HG03432 (cell line): ENCODE data around the gene NTN1.

Source experiments
- ATAC-seq: cut with Tn5 transposase; IDR thresholded peaks from one replicate; pipeline ENCODE4 v1.9.1; 2021; ENCODE audit warnings: mild to moderate bottlenecking, moderate library complexity; ENCODE audit not compliant: unreplicated experiment

Gene NTN1

DNA sequence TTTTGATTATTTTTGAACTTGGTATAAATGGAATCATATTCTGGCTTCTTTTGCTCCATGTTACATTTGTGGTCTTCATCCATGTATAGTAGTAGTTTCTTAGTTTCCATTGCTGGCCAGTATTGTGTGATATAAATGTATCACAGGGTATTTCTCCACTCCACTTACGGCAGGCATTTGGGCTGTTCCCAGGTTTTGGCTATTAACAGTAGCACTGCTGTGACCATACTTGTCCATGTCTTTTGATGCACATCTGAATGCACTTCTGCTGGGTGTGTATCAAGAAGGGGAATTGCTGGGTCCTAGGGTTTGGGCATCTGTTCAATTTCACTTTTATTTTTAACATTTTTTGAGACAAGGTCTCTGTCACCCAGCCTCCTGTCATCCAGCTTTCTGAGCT is 13.9 kb downstream of the NTN1 start:
- no peak for ATAC-seq

DNA sequence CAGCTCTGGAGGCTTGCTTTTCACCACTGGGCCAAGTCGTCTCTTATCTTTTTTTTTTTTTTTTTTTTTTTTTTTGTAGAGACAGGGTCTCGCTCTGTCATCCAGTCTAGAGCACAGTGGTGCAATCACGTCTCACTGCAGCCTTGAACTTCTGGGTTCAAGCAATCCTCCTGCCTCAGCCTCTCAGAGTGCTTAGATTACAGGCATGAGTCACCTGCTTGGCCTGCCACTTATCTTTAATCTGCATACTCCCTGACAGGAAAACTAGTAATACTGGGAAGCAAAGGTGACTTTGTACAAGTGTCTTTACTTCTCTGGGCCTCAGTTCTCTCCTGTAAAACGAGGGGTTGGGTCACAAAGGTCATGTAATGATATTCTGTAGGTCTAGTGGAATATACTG is 15.0 kb downstream of the NTN1 start:
- no peak for ATAC-seq

DNA sequence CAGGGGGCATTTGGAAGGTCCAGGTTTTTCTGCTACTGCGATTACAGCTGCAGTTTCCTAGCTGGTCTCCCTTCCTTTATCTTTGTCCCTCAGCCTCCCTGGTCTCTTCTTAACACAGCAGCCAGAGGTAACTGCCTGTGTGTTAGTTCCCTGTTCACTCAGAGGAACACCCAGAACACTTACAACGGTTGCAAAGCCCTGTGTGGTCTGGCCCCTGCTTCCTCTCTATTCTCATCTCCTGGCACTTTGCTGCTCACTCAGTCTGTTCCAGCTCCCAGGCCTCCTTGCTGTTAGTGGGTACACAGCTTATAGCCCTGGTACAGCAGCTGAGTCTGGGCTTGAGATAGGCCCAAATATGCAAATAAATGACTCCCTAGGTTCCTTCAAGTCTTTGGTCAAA is 16.4 kb downstream of the NTN1 start:
- no peak for ATAC-seq

DNA sequence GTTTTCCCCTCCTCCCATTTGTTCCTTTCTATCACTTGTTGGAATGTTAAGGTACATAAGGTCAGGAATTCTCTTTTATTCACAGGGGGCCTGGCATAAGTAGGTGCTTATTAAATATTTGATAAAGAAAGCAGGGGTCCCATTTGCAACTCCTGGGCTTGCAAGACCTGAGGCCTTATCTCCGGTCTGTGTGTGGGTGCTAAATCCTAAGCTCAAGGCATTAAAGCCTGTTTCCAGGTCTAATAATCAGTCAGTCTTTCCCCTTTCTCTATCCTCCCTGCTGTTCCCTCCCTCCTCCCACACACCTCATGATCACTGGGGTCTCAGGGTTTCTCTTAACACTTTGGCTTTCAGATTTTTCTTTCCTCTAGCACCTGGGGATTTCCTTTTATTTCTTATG is 17.1 kb downstream of the NTN1 start:
- ATAC-seq: no peak

DNA sequence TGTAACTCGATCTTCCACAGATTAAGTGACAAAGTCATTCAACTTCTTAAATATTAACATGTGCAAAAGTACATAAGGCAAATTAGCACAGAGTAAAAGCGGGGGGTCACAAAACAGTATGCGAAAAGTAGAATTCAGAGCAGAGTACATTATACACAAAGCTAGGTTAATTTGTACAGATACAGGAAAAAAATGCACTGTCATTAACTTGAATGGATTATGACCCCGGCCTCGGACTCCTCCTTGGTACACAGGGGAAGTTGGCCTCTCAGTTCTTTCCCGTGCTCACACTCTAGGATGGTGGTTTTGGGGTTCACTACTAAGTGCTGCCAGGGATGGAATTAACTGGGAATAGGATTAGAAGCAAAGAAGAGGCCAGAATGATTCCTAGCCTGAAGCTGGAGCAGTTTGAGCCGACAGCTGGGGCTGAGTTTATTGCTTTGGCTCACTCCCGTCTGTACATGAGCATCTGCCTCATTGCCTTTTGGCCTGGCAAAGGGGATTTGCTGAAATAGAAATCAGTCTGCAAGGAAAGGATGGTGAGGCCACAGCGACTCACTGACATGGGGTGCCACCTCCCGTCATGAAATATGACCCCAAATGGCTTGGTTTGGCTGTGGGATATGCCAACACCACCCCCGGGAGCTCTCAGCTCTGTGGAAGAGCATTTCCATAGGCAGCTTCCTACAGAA is 23.6 kb downstream of the NTN1 start:
- no peak for ATAC-seq

DNA sequence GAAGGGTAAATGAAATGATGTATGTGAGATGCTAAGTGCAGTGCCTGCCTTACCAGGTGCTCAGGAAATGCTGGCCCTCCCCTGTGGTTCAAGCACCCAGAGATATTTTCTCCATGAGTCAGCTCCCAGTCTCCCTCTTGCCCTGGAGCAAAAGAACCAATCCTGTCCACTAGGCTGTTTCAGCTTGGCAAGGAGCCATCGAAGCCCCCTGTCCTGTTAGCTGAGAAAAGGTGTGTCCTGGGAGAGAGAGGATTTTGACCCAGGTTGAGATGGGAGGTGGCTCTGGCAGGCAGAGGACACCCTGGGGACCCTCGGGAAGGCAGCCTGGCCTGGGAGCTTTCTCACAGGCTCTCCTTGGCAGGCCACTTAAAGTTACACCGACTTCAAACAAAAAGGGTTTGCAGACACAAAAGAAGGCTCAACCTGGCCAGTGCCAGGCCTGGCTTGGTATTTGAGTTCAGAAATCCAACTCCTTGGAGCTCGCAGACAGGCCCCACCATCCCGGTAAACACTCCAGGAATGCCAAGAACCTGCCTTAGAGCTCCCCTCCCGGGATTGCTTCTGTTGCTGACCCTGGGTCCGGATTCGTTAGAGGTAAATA is 29.6 kb downstream of the NTN1 start:
- no peak for ATAC-seq

DNA sequence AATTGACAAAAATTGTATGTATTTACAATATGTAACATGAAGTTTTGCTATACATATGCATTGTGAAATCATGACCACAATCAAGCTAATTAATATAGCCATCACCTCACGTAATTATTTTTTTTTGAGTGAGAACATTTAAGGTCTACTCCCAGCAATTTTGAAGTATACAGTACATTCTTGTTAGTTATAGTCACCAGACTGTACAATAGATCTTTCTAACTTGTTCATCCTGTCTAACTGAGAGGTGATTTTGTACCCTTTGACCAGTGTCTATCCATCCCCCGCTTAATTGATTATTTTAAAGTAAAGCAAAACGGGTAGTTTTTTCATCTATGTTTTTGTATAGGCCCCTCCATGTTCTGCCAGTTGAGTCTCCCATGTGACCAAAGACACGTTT is 30.3 kb downstream of the NTN1 start:
- ATAC-seq: no peak

DNA sequence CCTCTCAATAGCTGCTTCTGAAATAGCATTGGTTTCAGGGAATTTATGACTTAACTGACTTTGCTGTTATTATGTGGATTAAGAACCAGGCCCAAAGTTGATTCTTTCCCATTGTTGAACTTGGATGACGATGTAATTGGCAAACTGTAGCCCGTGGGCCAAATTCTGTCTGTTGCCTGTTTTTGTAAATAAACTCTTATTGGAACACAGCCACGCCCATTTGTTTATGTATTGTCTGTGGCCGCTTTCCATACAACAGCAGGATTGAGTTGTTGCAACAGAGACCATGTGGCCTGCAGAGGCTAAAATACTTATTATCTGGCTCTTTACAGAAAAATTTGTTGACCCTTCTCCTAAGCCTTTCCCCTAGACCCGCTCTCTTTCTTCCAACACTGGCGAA is 31.6 kb downstream of the NTN1 start:
- ATAC-seq: no peak

DNA sequence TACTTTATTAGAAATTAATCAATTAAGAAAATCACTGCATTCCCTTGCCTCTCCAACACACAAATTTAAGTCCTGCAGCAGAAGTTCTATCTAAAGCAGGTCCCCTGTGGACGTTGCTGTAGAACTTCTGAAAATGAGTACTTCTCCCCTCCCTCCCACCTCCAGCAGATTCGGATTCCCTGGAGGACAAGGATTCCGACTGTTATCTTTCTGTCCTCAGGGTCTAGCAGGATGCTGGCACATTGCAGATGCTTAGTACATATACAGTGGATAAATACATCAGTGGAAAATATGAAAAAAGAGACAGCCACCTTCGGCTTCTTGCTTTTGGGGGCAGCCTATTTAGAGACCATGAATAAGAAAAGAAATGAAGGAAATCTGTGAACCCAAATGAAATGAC is 32.1 kb downstream of the NTN1 start:
- no peak for ATAC-seq

DNA sequence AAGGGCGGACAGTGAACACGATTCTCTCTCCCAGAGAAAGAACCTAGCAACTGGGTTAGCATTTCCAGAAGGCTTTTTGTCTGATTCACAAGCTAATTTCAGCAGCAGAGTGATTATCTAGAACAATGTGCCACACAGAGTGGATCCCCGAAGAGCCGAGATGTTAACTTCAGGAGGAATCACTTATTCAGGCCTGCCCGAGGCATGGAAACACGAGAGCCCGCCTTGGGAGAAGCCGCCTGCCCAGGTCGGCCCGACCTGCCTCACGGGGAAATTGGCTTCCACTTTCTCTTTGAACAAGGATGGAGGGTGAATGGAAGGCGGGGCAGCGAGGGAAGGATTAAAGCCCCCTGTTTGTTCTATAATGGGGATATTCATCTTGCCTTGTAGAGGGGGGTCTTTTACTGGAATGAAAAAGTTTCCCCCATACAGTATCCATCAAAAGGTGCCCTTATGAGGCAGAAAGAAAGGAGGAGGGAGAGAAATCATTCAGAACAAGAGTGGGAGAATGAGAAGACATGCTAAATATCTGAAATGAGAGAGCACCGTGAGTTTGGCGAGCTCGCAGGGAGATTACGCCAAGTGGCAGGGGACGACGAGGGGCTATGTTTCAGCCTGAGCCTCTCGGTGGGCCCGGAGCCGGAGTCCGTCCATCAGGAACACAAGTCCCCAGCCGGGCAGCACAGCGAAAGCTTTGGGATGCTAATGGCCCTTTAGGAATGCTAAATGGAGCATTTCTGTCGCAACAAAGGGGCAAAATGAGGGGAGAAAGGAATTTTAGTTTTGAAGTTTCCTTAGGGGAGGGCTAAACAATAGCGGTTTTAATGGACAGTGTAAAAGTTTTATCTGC is 33.0 kb downstream of the NTN1 start:
- ATAC-seq: no peak

DNA sequence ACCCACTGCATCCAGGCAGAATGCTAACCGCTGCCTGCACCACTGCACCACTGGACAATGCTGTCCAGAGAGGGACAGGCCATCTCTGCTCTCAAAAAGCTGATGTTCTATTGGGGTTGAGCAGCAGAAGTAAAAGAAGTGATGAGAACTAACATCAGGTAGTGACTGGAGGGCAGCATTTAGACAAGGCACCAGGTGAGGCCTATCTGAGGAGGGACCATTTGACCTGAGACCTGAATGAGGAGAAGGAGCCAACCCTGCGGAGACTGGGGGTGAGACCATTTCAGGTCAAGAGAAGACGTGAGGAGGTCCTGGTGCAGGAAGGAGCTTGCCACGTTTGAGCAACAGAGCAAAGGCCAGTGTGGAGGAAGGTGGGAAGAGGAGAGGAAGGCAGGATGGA is 34.0 kb downstream of the NTN1 start:
- no peak for ATAC-seq

DNA sequence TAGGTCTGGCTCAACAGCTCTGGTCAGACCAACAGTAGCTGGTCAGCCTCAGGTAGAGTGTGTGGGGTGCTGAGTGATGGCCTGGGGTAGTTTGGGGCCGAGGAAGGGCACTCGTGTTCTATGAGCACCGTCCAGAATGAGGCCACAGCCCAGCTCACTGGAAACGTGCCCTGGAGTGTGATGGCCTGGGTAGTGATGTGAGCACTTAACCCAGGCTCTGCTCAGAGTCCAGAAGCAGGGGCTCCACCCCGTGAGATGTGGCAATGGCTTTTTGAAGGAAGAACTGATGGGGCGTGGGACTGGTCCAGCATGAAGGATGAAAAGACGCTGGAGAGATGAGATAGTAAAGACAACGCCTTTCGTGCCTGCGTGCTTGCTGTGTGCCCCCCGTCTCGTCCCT is 35.3 kb downstream of the NTN1 start:
- ATAC-seq: no peak

DNA sequence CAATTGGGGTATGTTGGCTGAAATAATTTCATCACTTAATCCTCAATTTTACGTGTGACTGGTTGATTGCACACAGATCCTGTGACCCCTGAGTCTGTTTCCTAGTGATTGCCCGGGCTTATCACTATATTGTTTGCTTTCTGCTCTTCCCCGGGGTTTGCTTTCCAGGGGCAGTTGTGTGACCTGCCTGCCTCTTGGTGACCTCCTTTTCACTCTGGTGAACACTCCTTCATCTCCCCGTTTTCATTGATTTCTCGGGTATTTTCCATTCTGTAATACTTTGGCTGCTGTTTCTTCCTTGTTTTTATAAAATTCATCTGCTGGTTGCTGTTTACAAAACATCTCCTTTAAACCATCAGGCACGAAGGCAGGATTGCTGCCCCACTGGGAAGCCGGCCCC is 36.0 kb downstream of the NTN1 start:
- no peak for ATAC-seq

DNA sequence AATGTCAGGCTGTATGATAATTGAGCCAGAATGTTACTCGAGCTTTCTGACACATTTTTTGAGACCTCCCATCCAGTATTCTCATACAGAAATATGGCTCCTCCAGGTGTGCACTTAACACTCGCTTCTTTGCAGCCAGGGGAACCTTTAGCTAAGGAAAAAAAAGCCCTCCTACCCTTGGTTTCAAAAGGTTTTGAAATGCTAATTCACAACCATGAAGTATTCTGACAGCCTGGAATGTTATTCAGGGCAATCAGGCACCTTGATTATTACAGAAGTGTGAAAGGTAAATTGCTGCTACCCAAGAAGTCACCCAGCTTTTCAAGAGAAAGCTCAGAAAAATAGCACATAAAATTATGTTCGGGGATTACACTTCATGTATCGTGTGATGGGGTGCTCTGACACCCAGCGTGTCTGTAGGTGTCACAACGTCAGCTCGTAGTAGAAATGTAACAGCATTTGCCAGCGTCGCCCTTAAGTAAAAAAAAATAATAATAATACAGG is 41.1 kb downstream of the NTN1 start:
- no peak for ATAC-seq

DNA sequence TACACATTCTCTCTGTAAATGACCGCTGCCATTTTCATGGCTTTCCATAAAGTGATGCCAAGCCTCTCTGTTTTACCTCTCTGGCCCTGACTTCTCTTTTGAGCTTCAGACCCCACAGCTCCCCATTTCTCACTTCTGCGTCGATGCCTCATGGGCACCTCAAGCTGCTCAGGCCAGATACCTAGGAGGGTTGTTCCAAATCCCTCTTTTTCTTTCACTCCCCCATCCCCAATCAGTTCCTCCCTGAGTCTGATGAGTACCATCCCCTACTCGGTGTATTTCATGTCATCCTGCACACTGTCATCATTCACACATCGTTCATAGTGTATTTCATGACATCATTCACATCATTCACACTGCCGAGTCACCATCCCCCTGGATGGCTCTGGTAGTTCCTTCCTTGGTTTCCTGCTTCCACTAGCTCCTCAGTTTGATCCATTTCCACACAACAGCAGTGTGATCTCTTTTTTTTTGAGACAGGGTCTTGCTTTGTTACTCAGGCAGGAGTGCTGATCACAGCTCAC is 43.1 kb downstream of the NTN1 start:
- ATAC-seq: no peak

DNA sequence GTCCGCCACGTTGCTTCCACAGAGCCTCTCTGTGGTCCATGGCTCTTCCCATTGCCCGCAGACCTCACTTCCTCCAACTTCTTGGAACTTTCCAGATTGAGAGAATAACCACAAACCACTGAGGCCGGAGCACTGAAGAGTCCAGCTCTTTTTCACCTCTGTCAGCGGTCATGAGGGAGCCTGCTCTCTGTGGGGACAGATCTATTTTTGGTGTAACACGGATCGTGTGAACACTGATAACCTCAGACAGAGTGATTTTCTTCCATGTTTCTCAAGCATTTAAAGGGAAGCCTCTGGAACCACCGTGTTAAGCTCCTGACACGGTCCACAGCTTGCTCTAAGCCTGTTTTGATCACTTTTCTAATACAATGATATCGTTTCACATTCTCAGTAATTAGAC is 49.7 kb downstream of the NTN1 start:
- ATAC-seq: no peak

DNA sequence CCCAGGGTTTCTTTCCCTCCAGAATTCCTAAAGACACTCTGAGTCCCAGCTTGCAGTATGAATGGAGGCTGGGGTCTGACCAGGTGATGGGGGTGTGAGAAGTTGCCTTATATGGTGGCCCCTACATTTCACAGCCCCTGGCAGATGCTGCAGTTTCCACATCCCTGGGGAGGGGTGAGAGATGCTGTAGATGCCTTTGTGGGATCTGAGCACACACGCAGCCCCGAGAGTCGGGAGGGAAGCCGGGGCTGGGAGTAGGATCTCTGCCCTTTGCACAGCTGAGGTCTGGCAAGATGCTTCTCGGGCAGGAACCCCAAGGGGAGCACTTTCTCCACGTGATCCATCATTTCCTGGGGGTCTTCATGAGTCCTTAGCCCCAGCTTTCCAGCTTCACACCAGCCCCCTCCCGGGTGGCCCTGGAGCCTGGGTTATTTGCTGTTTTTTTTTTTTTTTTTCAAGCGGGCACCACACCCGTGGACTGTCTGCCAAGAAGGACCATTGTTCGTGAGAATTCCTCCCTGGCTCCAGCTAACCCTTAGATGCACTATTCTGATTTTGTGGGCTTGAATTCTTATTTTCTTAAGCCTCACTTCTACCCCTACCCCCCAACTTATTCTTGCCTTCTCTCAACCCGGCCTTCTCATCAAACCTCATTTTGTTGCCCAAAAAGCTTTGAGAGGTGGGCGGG is 50.6 kb downstream of the NTN1 start:
- ATAC-seq: no peak

DNA sequence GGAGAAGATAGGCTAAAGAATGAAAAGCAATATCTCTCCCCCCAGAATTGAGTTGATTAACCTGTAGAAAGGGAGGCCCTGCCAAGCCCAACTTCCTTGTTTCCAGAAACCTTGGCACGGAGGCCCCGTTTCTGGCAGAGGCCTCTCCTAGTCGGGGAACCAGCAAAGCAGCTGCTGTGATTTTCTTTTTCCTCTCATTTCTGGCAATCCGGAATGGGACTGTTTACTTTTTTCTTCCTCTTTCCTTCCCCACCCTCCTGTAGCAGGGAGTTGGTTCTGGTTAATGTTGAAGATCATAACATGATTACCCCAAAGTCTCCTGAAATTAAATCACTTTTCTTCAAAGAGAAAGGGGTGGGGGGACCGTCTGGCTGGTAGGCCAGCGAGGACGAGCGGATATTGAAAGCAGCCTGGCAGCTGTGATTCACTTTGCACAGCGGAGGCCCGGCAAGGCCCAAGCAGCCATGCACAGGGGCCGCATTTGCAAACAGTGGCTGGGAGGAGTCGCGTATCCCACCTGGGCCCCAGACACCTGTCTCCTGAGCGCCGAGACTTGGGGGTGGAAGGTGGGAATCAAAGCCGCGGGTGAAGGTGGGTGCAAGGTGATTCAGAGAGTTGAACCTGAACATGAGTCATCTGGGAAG is 51.5 kb downstream of the NTN1 start:
- ATAC-seq: no peak

DNA sequence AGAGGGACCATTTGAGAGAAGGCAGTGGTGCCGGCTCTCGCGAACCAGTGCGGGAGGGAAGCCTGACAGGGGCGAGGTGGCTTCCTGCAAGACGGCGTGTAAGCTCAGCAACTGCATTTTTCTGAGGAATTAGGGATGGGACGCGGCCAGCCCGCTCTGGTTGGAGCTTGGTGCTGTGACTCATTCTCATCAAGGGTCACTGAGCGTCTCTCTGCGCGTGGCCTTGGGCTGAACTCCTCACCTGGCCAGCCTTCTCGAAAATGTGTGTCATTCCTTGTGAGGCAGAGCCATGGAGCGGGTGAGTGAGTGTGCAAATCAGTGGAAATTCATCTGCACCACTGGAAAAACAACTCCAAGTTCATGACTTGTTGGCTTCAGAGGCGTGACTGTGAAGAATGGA is 52.8 kb downstream of the NTN1 start:
- ATAC-seq: no peak

DNA sequence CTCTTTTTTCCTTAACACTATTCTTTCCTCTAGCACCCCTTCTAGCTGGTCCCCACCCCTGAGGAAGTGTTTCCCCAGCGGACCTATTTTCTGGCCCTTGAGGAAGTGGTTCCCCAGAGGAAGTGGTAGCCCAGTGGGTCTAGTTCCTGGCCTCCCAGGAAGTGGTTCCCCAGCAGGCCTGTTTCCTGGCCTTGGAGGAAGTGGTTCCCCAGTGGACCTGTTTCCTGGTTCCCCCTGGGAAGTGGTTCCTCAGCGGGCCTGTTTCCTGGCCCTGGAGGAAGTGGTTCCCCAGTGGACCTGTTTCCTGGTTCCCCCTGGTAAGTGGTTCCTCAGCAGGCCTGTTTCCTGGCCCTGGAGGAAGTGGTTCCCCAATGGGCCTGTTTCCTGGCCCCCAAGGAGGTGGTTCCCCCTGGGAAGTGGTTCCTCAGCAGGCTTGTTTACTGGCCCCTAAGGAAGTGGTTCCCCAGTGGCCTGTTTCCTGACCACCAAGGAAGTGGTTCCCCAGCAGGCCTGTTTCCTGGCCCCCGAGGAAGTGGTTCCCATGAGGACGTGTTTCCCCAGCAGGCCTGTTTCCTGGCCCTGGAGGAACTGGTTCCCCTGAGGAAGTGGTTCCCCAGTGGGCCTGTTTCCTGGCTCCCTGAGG is 58.3 kb downstream of the NTN1 start:
- no peak for ATAC-seq
